OCI-LY1 (cell line): ENCODE data around the gene CDIPT.
"Not testable (repeated sequence)": the region's sequence is repeated elsewhere in the genome, so short reads cannot be mapped to it uniquely, and the experiment has no call there.

ENCODE experiments used
- H2AFZ ChIP-seq: fragments of 200-600 bp; sonication (generic), shearing (Covaris generic); 2 replicates; pipeline ENCODE4 v1.6.0; 2014; ENCODE audit warnings: antibody characterized with exemption, mild to moderate bottlenecking, low read length
- H3F3A ChIP-seq: fragments of 200-600 bp; sonication (generic), shearing (Covaris generic); 2 replicates; pipeline ENCODE4 v1.6.0; 2014; ENCODE audit warnings: mild to moderate bottlenecking, antibody characterized with exemption, low read length, moderate library complexity; ENCODE audit not compliant: insufficient read depth
- H3K27ac ChIP-seq: fragments of 200-600 bp; sonication (generic); 2 replicates; pipeline ENCODE4 v1.5.1; 2014; ENCODE audit warnings: low read length, mixed run types, mild to moderate bottlenecking, low read depth; ENCODE audit not compliant: poor library complexity, severe bottlenecking
- H3K27me3 ChIP-seq: fragments of 200-600 bp; sonication (generic); 2 replicates; pipeline ENCODE4 v1.6.0; 2014; ENCODE audit warnings: antibody characterized with exemption, mild to moderate bottlenecking, low read length, moderate library complexity; ENCODE audit not compliant: insufficient read depth
- H3K36me3 ChIP-seq: fragments of 200-600 bp; sonication (generic); 2 replicates; pipeline ENCODE4 v1.6.1; 2014; ENCODE audit warnings: mild to moderate bottlenecking, antibody characterized with exemption, low read length, moderate library complexity, mixed read lengths; ENCODE audit not compliant: insufficient read depth
- H3K4me1 ChIP-seq: fragments of 200-600 bp; sonication (generic); 2 replicates; pipeline ENCODE4 v1.5.1; 2014; ENCODE audit warnings: mild to moderate bottlenecking, low read length, moderate library complexity; ENCODE audit not compliant: insufficient read depth, severe bottlenecking
- H3K4me2 ChIP-seq: fragments of 200-600 bp; sonication (generic), shearing (Covaris generic); 2 replicates; pipeline ENCODE4 v1.6.1; 2014; ENCODE audit warnings: low read length
- H3K4me3 ChIP-seq: fragments of 200-600 bp; sonication (generic); 2 replicates; pipeline ENCODE4 v1.5.1; 2014; ENCODE audit warnings: low read length, low read depth, mild to moderate bottlenecking, mixed read lengths; ENCODE audit not compliant: poor library complexity, severe bottlenecking
- H3K79me2 ChIP-seq: fragments of 200-600 bp; shearing (Covaris generic); 2 replicates; pipeline ENCODE4 v1.6.1; 2016; ENCODE audit warnings: mixed run types, low read length, mixed read lengths; ENCODE audit not compliant: insufficient read depth
- H3K9ac ChIP-seq: fragments of 200-600 bp; sonication (generic), shearing (Covaris generic); 2 replicates; pipeline ENCODE4 v1.6.1; 2014; ENCODE audit warnings: mild to moderate bottlenecking, low read length, mixed read lengths
- H3K9me2 ChIP-seq: fragments of 200-600 bp; sonication (generic), shearing (Covaris generic); 2 replicates; pipeline ENCODE4 v1.6.1; 2014; ENCODE audit warnings: low read depth, mild to moderate bottlenecking, low read length, mixed read lengths
- H3K9me3 ChIP-seq: fragments of 200-600 bp; shearing (Covaris generic); 2 replicates; pipeline ENCODE4 v1.6.1; 2014; ENCODE audit warnings: low read length, mixed read lengths
- H4K20me1 ChIP-seq: fragments of 200-600 bp; sonication (generic), shearing (Covaris generic); 2 replicates; pipeline ENCODE4 v1.6.0; 2016; ENCODE audit warnings: mild to moderate bottlenecking, low read length; ENCODE audit not compliant: insufficient read depth
- CTCF ChIP-seq: fragments of 200-600 bp; sonication (generic), shearing (Covaris generic); IDR thresholded peaks from 2 replicates; pipeline ENCODE4 v1.5.1; 2017; ENCODE audit warnings: mild to moderate bottlenecking, antibody characterized with exemption, low read length, moderate library complexity, mixed read lengths
- EZH2 ChIP-seq: fragments of 200-600 bp; sonication (generic), shearing (Covaris generic); IDR thresholded peaks from 2 replicates; pipeline ENCODE4 v1.8.0; 2017; ENCODE audit warnings: borderline replicate concordance, mixed run types, mild to moderate bottlenecking, antibody characterized with exemption, low read length, moderate library complexity, mixed read lengths

The CDIPT gene

GRCh38 chr16:29910819-29911675, 48.0 kb upstream of the CDIPT start:
- Histone ChIP-seq H3K79me2 (no peaks in the 10 kb centered on the region), H3F3A (no peaks in the 10 kb centered on the region), H3K27ac (no peak overlapping the region), H3K27me3 (no peaks in the 10 kb centered on the region), H2AFZ (no peak overlapping the region), H3K4me3 (no peak overlapping the region), H3K9me2 (no peaks in the 10 kb centered on the region), H3K36me3 (no peaks in the 10 kb centered on the region), H3K9me3 (no peaks in the 10 kb centered on the region), H3K4me1 (no peaks in the 10 kb centered on the region), H3K9ac (no peak overlapping the region), H4K20me1 (no peaks in the 10 kb centered on the region), H3K4me2 (no peak overlapping the region)
- no peak for TF ChIP-seq EZH2
- TF ChIP-seq CTCF, result no peak

DNA sequence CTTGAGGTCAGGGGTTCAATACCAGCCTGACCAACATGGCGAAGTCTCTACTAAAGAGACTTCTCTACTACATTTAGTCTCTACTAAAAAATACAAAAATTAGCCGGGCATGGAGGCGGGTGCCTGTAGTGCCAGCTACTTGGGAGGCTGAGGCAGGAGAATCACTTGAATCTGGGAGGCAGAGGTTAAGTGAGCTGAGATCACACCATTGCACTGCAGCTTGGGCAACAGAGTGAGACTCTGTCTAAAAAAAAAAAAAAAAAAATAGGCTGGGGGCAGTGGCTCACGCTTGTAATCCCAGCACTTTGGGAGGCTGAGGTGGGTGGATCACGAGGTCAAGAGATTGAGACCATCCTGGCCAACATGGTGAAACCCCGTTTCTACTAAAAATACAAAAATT, 46.8 kb upstream of the CDIPT start:
- H3K4me2 ChIP-seq, H3K36me3 ChIP-seq, H3K79me2 ChIP-seq, H3K9me3 ChIP-seq, H3K27ac ChIP-seq, H2AFZ ChIP-seq, H3K4me1 ChIP-seq, H3K4me3 ChIP-seq, H3F3A ChIP-seq, H4K20me1 ChIP-seq, H3K9me2 ChIP-seq, H3K9ac ChIP-seq, H3K27me3 ChIP-seq: not testable (repeated sequence)

DNA sequence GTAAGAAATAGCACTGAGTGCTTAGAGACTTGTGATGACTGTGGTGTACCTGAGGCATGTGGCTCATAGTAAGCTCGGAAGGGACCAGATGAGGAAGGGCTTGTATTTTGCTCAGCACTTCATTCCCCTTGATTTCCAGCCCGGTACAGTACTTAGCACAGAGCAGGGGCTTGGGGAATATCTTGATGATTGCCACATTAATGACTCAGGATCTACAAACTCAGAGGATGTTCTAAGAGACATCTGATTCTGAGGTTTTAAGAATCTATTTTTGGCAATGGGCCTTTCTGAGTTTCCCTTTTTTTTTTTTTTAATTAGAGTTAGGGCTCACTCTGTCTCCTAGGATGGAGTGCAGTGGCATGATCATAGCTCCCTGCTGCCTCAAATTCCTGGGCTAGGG, 46.4 kb upstream of the CDIPT start:
- Histone ChIP-seq H3K4me1 (no peaks in the 10 kb centered on the region), H3F3A (no peaks in the 10 kb centered on the region), H3K4me2 (no peak overlapping the region), H3K9me3 (no peaks in the 10 kb centered on the region), H3K79me2 (no peaks in the 10 kb centered on the region), H3K27ac (no peak overlapping the region), H3K9me2 (no peaks in the 10 kb centered on the region), H3K36me3 (no peaks in the 10 kb centered on the region), H3K4me3 (no peak overlapping the region), H3K9ac (no peak overlapping the region), H2AFZ (no peak overlapping the region), H4K20me1 (no peaks in the 10 kb centered on the region), H3K27me3 (no peaks in the 10 kb centered on the region)
- TF ChIP-seq EZH2 (no peak), CTCF (no peak)

GRCh38 chr16:29908719-29909220, 45.7 kb upstream of the CDIPT start:
- Histone ChIP-seq H3K36me3 (no peaks in the 10 kb centered on the region), H3K9ac (no peak overlapping the region), H3F3A (no peaks in the 10 kb centered on the region), H3K4me1 (no peaks in the 10 kb centered on the region), H3K9me2 (no peaks in the 10 kb centered on the region), H3K9me3 (no peaks in the 10 kb centered on the region), H3K4me2 (no peak overlapping the region), H3K4me3 (no peak overlapping the region), H4K20me1 (no peaks in the 10 kb centered on the region), H3K27ac (no peak overlapping the region), H3K79me2 (no peaks in the 10 kb centered on the region), H3K27me3 (no peaks in the 10 kb centered on the region), H2AFZ (no peak overlapping the region)
- TF ChIP-seq CTCF (no peak), EZH2 (no peak)
